A549 (cell line): ENCODE data around the gene ZC3H18.

Experiments used
- CBX2 ChIP-seq: fragments of 200-600 bp; sonication (generic); IDR thresholded peaks from 2 replicates; pipeline ENCODE4 v1.6.1; 2016; ENCODE audit warnings: low read depth, mild to moderate bottlenecking, borderline replicate concordance
- CTCF ChIP-seq: fragments of >200 bp; sonication (Bioruptor Twin); formaldehyde crosslinking; IDR thresholded peaks from 3 replicates; pipeline ENCODE4 v1.5.1; 2016
- E2F6 ChIP-seq: IDR thresholded peaks from 2 replicates; pipeline ENCODE4 v1.6.1; 2012; ENCODE audit warnings: low read depth, borderline replicate concordance
- JUN ChIP-seq, 2 experiments: fragments of >200 bp; sonication (Bioruptor Twin); formaldehyde crosslinking; IDR thresholded peaks; 2 replicates in 1 of 2; 3 replicates in 1 of 2; pipeline ENCODE4 v1.6.1; 2016 to 2017
- JUNB ChIP-seq: fragments of >200 bp; sonication (Bioruptor Twin); formaldehyde crosslinking; IDR thresholded peaks from 2 replicates; pipeline ENCODE4 v1.6.1; 2016
- MYC ChIP-seq: IDR thresholded peaks from 2 replicates; pipeline ENCODE4 v1.6.1; 2012; ENCODE audit warnings: mild to moderate bottlenecking, inconsistent platforms, low read length, improper control_type of control experiment, borderline replicate concordance
- NR3C1 ChIP-seq: fragments of >200 bp; sonication (Bioruptor Twin); formaldehyde crosslinking; IDR thresholded peaks from 3 replicates; pipeline ENCODE4 v1.6.1; 2017
- POLR2A ChIP-seq: IDR thresholded peaks from 2 replicates; pipeline ENCODE4 v1.6.1; 2012; ENCODE audit warnings: mild to moderate bottlenecking, low read length
- SMC3 ChIP-seq: fragments of >200 bp; sonication (Bioruptor Twin); formaldehyde crosslinking; IDR thresholded peaks from 3 replicates; pipeline ENCODE4 v1.6.1; 2018; ENCODE audit warnings: inconsistent platforms

- no peak for TF ChIP-seq CTCF
- TF ChIP-seq JUN (IDR thresholded peaks at IDR 0.05) = no peak
- no peak for TF ChIP-seq E2F6
- no peak for TF ChIP-seq MYC
- no peak for TF ChIP-seq SMC3
- TF ChIP-seq CBX2 = no peak
- TF ChIP-seq JUNB = no peak
- no peak for TF ChIP-seq NR3C1
- no peak for TF ChIP-seq POLR2A
Measured at GRCh38 chr16:88667461-88667860, 97.3 kb downstream of the ZC3H18 start.
